ENCODE measurements around the gene C5orf34.
"Not testable (repeated sequence)": the region's sequence is repeated elsewhere in the genome, so short reads cannot be mapped to it uniquely, and the experiment has no call there.

Gene C5orf34, protein sequence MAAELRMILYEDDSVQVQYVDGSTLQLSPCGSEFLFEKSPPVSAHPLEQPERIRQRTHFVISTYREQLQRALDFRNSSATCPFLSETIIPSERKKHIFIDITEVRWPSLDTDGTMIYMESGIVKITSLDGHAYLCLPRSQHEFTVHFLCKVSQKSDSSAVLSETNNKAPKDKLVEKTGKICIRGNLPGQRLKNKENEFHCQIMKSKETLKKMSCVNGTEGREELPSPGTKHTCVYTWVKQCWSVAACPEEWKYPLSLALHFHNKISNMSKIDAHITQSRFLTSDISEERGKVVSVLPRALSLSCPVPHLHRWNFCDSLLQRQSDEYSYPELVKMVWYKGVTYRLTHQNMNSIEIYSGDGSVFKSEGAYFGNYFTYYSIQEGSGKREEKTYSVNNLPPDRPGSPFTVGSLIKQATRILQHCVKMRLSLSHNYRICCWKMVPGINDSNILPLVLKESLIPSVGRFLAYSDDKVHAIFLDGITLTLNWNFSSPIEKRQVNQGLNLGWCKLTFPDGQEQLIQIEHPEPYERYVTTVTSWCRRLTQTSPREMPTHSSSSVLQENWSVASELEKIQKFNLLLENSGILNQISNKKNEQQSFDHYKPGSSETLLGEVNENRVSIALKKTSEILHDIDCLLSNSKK

DNA sequence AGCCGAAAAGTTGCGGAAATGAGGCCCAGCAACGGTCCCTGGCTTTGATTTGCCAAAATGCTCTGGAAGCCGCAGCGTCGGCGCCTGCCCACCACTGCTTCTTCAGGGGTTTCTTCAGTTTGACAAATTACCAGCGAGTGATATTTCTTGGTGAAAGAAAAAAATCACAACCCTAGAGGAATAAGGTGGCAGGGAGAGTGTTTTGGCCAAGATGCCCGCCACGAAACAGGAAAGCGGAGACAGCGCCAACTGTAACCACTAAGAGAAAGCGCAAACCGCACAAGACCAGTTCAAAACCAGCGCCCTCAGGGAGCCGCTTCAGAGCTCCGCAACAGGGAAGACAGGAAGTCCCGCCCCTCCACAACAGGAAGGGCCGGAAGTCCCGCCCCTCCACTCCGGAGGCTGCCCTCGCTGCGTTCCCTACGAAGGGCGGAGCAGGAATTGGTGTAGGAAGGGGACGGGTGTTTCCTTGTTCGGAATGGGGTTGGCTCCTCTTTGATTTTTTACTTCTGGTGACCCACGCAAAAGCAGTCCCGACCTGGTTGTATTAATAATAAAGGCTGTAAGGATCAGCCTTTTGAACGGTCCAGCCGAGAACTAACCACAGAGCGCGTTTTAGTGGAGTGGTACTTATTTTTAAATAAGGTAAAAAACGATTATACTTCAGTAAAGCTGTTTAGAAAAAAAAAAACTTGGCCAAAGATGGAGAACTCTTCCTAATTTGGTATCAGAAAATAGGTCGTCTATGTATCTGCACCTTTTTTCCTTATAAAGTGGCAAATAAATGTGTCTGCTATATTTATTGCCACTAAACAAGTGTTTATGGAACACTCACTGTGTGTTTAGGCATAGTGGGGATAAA is at the start of gene C5orf34:
TSS of gene C5orf34 (minus strand) at position 333 of the 862 bp plus-strand sequence. CDS start 5,809 bp downstream, outside the sequence.
- peak; percentile 98 for DNase-seq

DNA sequence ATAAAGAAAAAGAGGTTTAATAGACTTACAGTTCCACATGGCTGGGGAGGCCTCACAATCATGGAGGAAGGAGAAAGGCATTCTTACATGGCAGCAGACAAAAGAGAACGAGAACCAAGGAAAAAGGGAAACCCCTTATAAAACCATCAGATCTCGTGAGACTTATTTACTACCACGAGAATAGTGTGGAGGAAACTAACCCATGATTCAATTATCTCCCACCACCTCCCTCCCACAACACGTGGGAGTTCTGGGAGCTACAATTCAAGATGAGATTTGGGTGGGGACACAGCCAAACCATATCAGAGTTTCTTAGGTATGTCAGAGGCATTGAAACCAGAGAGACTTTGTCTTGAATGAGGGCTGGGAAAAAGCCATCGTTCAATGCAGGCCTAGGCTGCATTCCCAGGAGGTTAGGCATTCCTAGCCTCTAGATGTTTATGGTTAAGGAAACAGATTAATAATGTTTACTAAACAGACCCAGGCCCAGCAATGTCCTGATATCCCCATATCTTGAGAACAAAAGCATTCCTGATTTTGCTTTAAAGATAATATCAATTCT is 49.4 kb upstream of the C5orf34 start:
- no peak for DNase-seq

DNA sequence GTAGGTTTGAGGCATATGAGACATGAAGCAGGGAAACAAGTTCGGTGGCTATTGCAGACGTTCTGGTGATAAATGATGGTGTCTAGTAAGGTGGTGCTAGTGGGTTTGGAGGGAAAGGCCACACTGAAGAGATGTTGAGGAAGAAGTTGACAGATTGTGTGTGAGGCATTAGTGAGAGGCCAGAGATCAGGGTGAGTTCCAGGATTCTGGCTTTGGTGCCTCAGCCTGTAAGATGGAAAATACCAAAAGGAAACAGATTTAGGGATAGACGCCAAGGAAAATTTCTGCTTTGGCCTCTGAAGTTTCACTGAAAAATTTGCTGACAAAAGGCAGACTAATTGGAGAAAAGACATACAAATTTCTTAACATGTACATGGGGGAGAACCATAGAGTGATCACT is 48.4 kb upstream of the C5orf34 start:
- no peak for DNase-seq

DNA sequence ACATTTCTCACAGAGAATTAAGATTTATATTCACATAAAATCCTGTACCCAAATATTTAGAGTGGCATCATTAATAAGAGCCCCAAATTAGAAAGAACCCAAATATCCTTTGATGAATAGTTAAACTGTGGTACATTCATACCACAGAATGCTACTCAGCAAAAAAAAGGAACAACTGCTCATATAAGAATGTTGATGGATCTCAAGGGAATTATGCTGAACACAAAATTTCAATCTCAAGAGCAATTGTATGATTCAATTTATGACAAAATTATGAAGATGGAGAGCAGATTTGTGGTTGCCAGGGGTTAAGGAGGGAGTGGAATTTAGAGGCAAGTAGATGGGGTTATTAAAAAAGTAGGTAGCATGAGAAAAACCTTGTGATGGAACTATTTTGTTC is 46.4 kb upstream of the C5orf34 start:
- DNase-seq = no peak

DNA sequence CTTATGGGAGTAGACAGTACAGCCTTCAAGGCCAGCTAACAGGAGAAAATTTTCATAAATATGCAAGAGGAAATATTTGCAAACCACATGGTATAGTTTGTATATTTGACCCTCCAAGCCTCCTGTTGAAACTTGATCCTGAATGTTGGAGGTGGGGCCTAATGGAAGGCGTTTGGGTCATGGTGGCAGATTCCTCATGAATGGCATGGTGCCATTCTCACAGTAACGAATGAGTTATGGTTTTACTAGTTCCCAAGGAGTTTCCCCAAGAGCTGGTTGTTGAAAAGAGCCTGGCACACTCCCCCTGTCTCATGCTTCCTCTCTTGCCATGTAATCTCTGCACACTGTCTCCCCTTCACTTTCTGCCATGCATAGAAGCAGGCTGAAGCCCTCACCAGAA is 45.2 kb upstream of the C5orf34 start:
- DNase-seq = no peak

DNA sequence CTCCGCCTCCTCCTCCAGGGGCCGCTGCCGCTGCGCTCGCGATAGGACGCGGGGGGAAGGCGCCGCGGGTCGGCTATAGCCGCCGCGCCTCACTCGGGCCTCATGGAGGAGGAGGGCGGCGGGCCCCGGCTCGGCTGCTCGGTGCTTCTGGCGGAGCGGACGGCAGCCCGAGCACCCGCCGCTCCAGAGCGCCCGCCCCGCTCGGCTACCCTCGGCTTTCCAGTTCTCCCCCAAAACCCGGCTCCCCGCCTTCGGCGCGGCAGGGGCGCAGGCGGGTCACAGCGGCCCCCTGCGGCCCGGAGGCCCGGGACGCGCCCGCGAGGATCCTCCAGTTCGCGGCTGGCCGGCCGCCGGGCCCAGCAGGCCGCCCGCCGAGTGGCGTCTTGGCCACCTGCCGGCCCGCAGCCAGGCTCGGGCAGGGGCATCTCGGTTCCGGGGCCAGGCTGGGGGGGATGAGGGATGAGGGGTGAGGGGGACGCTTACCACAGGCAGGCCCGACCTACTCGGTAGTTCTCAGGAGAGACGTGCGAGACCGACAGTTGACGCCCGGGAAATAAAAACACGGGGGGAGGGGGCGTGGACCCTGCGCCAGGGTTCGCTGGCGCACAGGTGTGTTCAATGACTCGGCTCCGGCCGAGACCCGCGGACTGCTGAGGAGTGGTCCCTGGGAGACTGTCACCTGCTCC is 42.1 kb upstream of the C5orf34 start, which contains the start of gene PAIP1:
TSS of gene PAIP1 (minus strand) at position 221 of the 686 bp plus-strand sequence. CDS start 231 bp downstream, outside the sequence.
- peak; percentile 93 for DNase-seq

DNA sequence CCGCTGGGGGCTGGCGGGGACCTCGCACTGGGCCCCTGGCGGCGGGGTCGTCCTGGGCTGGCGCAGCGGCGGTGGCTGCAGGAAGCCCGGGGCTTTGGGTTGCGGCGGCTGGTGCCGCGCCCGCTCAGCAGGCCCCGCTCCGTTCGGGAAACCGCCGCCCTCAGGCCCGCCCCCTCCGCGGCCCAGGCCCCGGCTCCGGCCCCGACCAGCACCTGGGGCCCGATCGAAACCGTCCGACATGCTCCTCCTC is 41.6 kb upstream of the C5orf34 start:
- not testable (repeated sequence) for DNase-seq

DNA sequence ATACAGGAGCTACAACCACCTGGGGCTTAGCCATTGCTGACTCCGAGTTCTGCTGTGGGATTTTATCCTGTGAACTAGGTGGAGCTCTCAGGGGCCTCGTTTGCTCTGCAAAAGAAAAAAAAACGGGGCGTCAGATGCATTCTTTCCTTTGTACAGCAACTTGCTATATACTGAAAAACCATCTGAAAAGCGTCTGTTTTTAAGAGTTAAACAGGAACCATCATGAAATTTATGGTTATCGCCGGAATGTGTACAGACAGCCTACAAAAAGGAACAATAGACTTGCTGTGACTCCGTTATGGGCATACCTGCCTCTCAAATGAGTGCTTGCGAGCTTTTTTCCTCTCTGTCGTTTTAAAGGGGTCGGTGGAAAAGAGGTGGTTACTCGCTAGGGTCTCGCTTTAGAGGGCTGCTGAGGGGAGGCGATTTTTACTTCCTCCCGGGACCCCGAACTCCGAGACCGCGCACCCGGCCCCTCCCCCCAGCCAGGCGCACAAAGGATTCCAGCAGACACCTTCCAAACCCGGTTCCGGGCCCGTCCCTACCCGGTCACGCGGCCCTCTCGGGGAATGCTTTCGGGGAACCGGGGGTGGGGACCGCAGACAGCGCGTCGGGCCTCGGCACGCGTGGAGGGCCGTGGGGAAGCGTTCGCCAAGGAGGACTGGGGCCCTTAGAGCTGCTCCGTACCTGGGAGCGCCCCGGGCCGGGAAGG is 41.1 kb upstream of the C5orf34 start:
- peak; percentile 79 for DNase-seq

DNA sequence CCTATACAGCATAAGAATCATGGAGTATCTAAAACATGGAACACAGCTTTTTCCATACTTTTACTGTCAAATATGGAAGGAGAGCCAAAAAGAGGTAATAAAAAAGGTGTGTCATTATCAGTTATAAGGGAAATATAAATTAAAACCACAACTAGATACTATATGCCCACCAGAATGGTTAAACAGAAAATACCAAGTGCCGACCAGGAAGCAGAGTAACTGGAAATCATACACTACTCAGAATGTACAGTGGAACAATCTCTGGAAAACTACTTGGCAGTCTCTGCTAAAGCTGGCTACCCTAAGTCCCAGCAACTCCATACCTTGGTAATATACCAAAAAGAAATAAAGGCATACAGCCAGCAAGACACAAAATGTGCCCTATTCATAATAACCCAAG is 39.5 kb upstream of the C5orf34 start:
- DNase-seq = no peak

DNA sequence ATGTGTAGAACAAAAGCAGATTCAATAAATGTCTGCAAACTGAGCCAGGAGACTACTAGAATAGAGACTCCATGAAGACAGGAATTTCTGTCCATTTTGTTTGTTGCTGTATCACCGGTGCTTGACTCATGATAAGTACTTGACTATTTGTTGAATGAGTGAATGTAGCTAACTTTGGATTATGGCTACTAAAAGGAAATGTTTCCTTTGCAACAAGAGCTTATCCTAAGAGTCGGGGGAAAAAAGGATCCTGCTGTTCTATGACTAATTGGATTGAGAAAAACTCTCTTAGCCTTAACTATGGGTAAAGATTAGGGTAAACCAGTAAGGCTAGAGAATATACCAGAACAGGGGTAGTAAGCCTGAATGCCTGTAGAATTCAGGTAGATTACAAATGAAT is 38.4 kb upstream of the C5orf34 start:
- no peak for DNase-seq

DNA sequence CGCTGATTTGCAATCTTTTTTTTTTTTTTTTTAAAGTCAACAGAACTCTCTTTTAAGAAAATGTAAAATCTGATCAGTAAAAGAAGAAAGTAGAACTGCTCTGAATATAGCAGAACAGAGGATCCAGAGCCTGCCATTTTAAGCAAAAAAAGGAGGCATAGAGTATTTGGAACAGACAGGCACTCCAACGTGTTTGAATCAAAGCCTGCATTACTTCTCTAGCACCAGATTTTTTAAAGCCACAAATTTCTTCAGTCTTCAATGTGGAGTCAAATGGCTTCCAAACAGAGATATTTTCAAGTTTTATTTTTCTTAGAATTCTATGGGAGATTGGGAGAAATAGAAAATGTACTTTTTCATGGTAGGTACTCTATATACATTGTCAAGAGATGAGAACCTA is 36.8 kb upstream of the C5orf34 start:
- DNase-seq = no peak

DNA sequence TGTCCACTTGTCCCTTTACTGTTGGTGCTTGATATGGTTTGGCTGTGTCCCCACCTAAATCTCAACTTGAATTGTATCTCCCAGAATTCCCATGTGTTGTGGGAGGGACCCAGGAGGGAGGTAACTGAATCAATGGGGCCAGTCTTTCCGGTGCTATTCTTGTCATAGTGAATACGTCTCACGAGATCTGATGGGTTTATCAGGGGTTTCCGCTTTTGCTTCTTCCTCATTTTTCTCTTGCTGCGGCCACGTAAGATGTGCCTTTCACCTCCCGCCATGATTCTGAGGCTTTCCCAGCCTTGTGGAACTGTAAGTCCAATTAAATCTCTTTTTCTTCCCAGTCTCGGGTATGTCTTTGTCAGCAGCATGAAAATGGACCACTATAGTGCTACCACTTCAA is 34.3 kb upstream of the C5orf34 start:
- DNase-seq = not testable (repeated sequence)

DNA sequence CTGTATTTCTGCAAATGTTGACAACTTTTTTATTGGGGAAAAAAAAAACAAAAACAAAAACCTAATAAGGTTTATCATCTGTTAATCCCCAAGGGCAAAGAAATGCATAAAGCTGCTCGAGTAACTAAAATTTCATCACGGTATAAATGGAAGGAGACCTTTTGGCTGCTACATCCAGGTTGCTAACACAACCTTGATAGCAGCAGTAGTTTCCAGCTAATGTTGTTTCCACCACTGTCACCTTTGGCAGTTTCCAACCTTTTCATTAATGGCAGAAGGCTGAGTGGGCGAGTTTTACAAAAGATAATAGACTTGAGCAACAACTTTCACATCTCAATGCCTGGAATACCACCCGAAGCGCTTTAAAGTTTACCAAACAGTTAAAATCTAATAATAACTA is 33.4 kb upstream of the C5orf34 start:
- no peak for DNase-seq

DNA sequence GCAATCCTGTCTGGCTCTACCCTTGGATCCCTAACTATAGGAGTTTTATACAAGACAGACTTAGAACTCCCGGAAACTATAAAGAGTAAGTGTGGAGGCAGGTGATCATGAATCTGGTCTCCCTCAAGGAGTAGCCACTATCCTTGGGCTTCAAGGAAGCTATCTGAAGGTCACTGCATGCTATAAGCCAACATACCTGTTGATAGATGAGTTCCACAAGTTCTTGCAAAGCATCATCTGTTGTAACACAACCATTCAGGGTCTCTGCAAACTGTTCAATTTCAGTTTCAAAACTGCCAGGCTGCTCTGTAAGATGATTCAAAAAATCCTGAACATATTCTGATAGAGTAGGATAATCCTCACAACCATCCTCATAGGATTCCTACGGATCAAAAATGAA is 32.6 kb upstream of the C5orf34 start:
- no peak for DNase-seq

DNA sequence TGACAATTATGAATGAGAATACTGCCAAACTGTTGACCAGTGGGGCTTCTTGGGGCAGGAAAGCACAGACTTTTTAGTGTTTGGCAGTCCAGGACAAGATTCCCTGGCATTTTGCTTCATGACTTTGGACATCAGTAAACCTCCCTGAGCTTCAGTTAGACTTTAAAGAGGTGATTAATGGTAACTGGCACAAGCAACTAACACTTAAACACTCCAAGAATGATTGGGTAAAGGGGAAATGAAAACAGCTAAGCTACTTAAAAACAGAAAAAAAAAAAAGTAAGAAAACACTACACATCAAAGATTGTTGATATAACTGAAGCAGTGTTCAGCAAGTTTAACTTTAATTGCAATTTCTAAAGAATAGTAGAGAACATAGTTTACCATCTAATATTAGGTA is 28.5 kb upstream of the C5orf34 start:
- no peak for DNase-seq

DNA sequence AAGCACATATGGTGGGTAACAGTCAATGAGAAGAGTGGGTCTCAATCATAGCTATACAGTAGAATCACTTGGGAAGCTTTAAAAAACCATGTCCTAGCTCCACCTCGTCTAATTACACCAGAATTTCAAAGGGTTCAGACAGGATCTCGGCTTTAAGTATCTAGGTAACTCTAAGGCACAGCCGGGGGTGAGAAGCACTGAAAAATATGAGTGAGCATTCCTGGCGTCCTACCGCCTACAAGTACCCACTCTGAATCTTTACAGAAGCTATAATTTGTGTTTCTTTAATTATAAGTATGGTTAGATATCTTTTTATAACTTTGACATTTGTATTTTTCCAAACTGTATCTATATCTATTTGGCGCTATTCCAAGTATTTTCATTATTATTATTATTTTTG is 25.8 kb upstream of the C5orf34 start:
- DNase-seq = no peak

DNA sequence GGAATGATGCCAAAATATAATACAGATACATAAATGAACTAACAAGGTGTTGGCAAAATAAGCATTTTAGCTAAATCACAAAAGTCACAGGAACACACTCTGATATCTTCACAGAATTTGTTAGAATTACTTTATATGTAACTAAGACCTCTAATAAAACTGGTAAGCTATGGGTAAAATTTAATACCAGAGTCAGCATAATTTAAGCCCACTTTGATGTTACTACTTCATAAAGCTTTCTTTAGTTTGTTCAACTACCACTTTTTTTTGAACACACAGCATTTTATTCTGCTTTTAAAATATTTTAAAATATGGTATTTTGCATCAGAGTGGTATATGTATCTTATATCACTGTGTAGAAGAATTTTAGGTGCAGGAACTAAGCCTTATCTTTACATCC is 22.0 kb upstream of the C5orf34 start:
- DNase-seq = no peak

DNA sequence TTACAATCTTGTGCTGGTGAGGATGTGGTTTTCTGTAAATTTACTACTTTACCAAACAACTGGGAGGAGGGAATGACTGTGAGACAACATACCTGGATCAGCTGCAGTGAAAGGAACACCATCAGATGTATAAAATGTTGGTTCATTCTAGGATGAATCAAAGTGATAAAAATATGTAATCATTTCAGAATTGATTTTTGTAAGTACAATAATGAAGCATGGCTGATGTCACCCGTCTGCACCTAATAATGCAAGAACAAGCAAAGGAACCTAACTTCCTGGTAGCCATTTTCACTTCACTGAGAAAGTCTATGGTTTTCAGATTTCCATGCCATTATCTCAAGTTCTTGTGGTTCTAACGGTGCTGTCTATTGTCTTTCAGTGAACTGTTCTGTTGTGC is 18.7 kb upstream of the C5orf34 start:
- no peak for DNase-seq

DNA sequence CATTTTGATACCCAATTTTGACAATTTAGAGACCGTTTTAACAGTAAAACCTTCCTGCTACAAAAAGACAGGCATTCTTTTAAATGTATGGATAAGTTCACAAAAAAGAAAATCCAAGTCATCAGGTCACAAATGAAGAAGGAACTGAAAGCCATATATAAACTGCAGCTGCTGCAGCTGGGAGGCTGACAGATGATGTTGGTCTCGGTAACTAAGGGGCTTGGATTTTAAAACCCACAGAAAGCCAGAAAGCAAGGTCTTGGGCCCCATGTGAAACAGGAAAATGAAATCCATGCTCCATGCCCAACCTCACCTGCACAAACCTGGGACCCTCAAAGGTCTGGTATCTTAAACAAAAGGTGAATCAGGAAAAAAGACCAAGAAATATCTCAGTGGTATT is 15.7 kb upstream of the C5orf34 start:
- DNase-seq = no peak

DNA sequence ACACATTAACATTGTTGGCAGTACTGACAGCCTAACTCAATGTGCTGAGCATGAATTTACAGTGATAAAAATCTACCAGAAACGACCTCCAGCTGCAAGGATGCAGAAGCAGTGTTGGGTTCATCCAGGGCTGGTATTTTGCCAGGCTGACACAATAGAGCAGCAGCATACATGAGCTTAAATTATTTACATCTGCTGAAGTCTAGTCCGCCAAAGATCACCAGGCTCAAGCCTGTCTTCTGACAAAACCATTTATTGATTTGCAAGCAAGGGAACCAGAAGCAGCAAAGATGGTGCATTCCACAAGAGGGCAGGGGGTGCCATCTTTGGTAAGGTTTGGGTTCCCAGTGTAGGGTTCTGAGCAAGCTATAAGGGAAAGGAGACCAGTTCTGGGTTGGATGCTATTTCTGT is 8.7 kb upstream of the C5orf34 start:
- DNase-seq = no peak

DNA sequence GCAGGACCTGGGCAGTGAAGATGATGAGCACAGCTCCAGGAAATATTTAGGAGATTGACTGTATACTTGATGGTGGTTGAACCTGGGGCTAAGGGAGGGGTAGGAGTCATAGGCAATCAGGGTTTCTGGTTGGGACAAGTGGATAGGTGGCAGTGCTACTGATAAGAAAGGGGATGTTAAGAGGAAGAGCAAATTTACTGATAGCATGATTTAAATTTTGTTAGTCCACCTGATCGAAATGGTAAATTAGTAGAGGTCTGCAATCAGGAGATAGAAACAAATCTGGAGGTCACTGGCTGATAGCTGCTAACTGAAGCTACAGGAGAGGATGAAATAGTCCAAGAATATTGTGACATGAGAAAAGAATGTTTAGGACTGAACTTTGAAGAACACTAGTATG is 5.7 kb upstream of the C5orf34 start:
- no peak for DNase-seq

DNA sequence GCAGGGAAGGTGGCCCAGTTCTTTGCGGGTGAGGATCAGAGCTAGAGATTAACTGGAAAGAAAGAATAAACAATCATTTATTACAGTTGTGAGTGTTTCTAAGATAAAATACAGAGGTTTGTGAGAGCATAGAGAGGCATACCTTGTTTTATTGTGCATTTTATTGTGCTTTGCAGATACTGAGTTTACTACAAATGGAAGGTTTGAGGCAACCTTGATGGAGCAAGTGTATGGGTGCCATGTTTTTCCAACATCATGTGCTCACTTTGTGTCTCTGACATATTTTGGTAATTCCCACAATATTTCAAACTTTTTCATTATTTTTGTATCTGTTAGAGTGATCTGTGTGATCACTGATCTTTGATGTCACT is 715 bp upstream of the C5orf34 start:
- no peak for DNase-seq

Data from islet precursor cell (in vitro differentiated cells).